ENCODE data around the gene PSTK. TPM values are rescaled to one million over a fixed set of nuclear protein-coding genes. Genes with fewer than 3 reads are reported as not detected.
A peak's percentile ranks its signal among the peaks of the same experiment; 100 is the strongest.

The PSTK gene, protein sequence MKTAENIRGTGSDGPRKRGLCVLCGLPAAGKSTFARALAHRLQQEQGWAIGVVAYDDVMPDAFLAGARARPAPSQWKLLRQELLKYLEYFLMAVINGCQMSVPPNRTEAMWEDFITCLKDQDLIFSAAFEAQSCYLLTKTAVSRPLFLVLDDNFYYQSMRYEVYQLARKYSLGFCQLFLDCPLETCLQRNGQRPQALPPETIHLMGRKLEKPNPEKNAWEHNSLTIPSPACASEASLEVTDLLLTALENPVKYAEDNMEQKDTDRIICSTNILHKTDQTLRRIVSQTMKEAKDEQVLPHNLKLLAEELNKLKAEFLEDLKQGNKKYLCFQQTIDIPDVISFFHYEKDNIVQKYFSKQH
- 9.4 TPM for total RNA-seq

DNA sequence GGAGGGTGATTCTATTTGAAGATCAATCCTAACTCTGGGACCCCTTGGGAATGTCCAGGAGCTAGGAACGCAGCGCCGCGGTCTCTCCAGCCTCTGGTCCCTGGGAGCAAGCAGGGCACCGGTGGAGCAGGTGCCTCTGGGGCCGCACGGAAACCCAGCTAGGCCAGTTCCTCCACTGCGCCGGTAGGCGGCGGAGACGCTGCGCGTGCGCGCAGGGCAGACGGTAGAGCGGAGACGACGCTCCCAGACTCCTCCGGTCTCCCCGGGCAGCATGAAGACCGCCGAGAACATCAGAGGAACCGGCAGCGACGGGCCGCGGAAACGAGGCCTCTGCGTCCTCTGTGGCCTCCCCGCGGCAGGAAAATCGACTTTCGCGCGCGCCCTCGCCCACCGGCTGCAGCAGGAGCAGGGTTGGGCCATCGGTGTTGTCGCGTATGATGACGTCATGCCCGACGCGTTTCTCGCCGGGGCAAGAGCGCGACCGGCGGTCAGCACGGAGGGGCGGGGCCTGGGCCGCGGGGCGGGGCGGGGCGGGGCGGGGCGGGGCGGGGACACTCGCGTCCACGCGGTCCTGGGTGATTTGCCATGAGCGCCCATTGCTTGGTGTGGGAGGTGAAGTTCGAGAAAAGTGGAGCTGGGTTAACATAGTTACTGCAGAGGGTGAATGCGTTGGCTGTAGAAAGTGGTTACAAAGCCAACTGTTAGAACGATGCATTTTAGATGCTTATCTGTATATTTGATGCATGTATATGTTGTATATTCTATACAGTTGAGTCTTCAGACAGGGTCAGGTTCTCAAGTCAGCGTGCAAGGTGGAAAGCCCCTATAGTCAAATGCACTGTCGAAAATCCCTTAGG, at the start of gene PSTK:
TSS of gene PSTK (plus strand) at position 193 of the 857 bp plus-strand sequence. CDS start at position 272, 79 bp downstream.
- peak; percentile 92 for DNase-seq (ENCODE audit: low spot score)

DNA sequence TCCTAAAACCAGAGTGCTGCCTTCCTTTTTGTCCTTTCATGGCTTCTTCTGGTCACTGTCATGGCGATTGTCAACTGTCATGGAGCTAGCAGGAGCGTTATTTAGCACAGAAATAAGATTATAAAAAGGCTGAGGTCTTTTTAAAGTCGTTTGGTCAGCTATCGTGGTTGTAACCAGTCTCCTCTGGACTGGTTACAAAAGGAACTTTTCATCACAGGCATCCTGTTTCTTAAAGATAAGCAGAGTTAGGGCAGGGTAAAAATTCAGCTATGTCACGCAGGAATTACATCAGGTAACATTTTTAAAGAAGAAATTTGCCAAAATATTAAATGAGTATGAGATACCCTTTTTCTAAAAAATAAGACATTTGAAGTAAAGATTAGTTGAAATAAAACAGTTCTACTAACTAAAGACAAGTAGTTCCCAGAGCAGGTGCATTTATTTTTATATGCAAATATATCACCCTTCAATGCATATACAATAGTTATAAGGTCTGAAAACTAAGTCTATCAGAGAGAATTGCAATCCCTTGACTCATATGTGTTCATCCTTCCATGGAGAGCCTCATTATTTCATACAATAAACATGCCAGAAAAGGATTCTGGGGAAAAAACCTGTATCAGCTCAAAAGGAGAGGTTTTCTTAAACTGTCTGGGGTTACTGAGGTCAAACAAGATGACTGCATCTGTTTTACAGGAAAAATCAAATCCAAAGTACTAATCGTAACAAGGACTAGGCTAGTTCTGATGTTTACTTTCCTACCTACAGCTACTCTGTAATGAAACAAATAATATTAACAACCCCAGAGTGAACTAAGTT, 48.9 kb upstream of the PSTK start:
- no peak for DNase-seq (ENCODE audit: low spot score)

DNA sequence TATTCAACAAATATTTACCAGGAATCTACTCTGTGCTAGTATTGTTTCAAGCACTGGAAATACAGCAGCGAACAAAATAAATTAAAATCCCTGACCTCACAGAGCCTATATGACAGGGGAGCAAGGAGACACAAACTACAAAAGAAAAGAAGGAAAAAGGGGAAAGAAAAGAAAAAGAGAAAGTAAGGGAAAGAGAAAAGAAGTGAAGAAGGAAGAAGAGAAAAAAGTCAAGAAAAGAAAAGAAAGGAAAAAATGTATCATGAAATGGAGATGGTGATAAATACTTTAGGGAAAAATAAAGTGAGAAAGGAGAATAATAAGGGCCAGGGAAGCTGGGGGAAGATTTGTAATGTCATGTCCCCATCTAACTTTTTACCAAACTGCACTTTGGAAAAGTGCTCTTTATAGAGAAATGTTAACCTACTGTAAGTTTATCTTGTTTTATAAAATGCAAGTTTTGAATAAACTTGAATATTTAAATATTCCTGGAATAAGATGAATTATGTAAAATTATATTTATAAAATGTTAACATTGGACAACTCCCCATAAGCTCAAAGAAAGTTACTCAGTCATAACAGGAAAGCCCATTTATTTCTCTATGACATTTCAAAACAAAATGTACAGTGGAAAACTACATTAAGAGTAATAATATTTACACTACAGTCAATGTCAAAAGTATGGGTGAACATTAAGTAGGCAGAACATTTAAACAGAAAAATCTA, 40.9 kb upstream of the PSTK start:
- no peak for DNase-seq (ENCODE audit: low spot score)

DNA sequence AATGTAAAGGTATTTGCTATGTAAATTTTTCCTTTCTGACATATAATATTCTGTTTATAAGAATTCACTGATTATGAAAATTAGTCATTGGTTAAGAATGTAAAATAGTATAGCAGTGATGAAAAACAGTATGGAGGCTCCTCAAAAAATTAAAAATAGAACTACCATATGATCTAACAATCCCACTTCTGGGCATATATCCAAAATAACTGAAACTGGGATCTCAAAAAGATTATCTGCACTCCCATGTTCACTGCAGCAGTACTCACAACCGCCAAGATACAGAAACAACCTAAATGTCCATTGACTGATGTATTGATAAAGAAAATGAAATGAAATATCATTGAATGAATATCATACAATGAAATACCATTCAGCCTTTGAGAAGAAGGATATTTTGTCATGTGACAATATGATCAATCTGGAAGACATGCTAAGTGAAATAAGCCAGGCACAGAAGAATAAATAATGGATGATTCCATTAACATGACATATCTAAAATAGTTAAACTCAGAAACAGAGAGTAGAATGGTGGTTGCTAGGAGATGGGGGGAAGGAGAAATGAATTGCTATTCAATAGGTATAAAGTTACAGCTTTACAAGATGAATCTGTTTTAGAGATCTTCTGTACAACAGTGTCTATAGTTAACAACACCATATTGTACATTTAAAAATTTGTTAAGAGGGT, 40.2 kb upstream of the PSTK start:
- DNase-seq (ENCODE audit: low spot score) = no peak

DNA sequence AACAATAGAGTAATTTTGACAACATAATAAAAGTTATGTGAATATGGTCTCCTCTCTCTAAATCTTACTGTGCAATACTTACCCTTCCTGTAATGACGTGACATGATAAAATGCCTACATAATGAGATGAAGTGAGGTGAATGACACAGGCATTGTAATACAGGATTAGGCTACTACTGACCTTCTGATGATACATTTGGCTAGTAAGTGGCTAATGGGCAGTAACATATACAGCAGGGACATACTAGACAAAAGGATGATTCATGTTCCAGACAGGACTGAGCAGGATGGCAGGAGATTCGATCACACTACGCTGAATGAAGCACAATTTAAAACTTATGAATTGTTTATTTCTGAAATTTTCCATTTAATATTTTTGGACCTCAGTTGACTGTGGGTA, 30.9 kb upstream of the PSTK start:
- DNase-seq (ENCODE audit: low spot score) = no peak

DNA sequence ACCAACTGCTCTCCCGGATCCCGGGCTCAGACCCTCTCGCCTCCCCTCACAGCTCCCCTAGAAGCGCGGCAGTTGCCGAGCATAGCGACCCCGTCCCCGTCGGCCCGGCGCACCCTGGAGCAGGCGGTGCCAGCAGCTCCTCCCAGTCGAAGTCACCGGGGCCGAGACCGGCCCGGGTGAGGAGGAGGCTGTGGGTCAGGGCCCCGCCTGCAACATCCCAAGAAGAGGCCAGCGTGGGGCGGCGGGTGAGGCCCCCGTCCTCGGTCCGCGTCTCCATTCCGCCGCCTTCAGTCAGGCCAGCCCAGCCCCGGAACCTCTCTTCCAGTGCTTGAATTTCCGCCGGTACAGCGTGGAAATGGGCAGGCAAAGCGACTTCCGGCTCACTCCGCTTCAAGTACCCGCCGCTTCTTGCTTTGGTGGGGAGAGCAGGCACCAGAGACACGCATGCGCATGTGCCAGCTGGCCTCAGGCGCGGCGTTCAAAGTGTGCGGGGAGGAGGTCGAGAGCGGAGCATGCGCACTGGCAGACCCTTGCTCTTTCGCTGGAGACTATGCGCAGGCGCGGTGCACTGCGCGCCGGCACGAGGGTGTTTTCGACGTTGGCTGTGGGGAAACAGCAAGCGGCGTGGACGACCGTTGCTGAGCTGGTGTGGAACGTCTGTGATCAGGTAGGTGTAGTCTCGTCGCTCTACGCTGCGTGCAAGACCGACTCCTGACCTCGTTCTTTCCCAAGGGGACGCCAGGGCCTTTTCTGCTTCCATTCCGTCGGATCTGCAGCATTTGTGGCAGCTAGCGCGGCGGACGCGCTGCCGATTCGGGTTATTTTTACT, 26.1 kb upstream of the PSTK start, which contains the start of gene C10orf88:
TSS of gene C10orf88 (minus strand) at position 326 of the 829 bp plus-strand sequence. CDS start at position 277, 49 bp downstream.
- peak; percentile 97 for DNase-seq (ENCODE audit: low spot score)

DNA sequence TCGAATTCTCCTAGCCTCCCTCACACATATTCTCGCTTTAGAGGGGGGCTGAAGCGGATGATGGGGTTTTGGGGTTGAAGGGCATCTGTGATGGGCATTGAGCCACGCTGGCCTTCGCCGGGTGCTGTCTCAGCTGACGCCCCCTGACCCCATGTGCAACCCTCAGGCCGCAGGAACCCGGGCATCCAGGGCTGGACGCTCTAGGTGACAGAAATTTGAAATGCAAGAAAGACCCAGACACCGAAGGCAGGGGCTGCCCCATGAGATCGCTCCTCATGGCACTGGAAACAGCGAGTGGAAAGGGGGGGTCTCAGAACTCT, 25.5 kb upstream of the PSTK start:
- DNase-seq (ENCODE audit: low spot score) = no peak

DNA sequence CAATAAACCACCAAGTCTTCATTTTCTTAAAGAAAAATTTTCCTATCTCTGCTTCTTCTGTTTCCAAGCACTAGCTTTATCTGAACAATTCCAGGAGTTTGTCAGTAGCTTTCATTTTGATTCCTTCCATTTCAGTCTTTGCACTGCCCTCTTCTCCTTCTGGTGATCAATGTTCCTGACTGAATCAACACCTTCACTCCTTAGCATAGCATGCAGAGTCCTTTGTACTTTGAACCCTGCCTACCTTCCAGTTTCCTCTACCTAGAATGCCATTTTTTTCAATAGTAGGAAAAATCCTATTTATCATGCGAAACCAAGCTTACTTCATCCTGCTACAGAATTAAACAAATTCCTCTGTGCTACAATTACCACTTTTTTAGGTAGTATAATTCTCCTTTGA, 24.3 kb upstream of the PSTK start:
- DNase-seq (ENCODE audit: low spot score) = peak; percentile 30

DNA sequence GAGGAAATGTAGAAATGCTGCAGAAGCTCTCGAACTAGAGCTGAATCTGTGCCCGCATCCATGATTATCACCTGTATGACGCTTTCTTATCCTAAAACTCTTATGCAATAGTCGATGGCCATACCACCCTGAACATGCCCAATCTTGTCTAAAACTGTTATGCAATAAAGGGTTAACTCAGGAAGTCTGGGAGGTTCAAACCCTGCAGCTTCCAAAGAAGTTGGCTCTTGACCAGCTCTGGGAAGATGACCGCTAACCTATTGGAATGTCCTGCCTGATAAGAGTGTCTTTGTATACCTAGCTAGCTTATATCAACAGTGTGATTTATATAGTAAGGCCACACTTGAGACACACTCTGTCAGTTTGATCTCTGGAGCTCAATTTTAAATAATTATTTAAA, 22.7 kb upstream of the PSTK start:
- no peak for DNase-seq (ENCODE audit: low spot score)

DNA sequence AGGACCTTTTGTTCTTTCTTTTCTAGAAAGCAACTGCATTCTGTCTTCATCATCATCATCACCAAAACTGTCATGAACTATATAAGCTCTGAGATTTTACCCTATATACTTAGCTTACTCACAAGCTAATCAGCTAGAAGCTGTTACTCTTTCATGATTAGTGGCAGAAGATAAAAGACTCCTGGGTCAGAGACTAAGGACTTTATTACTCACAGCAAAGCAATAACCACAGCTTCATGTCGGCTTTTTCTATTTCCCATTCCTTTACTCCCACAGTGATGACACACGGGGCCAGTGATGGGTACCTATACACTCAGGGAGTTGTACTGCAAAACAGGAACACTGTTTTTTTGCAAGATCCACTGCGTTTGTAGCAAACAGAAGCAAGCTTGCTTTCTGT, 17.8 kb upstream of the PSTK start:
- DNase-seq (ENCODE audit: low spot score) = no peak

DNA sequence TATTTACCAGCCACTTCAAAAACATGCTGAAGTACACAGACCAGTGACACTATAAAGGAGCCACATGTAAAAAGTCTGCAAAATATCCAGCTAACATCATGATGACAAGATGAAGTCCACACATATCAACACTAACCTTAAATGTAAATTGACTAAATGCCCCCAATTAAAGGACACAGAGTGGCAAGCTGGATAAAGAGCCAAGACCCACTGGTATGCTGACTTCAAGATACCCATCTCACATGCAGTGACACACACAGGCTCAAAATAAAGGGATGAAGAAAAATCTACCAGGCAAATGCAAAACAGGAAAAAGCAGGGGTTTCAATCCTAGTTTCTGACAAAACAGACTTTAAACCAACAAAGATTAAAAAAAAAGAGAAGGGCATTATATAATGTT, 13.3 kb upstream of the PSTK start:
- DNase-seq (ENCODE audit: low spot score) = no peak

DNA sequence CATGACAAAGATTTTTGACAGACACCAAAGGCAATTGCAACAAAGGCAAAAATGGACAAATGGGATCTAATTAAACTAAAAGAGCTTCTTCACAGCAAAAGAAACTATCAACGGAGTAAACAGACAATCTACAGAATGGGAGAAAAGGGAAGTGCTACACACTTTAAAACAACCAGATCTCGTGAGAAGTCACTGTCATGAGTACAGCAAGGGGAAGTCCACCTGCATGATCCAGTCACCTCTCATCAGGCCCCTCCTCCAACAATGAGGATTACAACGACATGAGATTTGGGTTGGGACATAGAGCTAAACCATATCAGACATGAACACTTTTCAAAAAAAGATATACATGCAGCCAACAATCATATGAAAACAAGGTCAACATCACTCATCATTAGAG, 11.5 kb upstream of the PSTK start:
- DNase-seq (ENCODE audit: low spot score) = no peak

DNA sequence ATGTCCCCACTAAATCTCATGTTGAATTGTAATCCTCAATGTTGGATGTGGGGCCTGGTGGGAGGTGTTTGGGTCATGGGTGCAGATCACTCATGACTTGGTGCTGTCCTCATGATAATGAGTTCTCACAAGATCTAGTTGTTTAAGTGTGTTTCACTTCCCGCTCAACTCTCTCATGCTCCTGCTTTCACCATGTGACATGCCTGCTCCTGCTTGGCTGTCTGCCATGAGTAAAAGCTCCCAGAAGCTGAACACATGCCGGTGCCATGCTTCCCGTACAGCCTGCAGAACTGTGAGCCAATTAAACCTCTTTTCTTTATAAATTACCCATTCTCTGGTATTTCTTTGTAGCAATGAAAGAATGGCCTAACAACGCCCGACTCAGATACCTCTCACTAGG, 6.2 kb upstream of the PSTK start:
- DNase-seq (ENCODE audit: low spot score) = peak; percentile 24

DNA sequence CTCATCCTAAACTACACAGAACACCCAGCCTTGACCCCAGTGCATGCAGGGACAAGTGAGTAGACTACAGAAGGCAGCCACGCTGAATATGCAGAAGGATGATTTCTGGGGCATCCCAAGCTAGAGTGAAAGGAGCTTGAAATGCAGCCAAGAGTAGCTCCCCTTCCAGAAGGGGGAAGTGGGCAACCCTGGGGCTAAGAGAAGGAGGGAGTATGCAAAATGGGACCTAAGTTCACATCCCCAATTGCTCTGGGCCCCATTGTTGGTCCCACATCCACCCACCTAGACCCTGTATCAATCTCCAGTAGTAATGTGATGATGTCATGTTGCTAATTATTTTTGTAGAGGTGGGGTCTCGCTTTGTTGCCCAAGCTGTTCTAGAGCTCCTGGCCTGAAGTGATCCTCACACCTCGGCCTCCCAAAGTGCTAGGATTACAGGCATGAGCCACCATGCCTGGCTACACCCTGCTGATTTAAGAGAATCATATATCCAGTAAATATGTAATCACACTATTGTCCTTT, 5.6 kb upstream of the PSTK start:
- DNase-seq (ENCODE audit: low spot score) = no peak

DNA sequence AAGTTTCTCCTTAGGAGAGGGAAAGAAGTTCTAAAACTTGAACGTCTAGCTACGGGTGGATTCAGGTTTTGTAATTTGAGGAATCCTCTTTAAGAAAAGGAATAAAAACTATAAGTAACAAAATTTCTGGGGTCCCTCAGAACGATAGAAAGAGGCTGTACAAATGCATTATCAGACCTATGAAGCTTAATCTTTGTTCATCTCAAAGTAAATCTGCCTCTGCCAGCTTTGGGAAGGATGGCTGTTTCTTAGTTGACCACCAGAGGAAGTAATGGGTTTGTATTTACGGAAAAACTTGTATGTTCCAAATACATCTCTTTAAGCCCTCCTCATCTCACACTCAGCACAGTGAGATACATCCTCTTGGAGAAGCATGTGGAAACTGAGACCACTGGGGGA, 864 bp downstream of the PSTK start:
- no peak for DNase-seq (ENCODE audit: low spot score)

DNA sequence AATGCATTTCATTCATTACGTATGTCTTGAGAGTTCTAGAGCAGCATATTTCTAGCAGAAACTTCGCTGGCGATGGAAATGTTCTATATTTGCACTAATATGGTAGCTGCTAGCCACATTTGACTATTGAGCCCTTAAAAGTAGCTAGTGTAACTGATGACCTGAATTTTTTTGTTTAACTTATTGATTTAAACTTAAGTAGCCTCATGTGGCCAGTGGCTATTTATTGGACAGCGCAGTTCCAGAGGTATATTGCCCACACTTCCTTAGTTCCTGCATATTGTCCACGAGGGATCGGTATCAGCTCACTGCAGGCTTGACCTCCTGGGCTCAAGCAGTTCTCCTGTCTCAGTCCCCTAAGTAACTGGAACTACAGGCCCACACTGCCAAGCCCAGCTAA, 3.7 kb downstream of the PSTK start:
- no peak for DNase-seq (ENCODE audit: low spot score)

DNA sequence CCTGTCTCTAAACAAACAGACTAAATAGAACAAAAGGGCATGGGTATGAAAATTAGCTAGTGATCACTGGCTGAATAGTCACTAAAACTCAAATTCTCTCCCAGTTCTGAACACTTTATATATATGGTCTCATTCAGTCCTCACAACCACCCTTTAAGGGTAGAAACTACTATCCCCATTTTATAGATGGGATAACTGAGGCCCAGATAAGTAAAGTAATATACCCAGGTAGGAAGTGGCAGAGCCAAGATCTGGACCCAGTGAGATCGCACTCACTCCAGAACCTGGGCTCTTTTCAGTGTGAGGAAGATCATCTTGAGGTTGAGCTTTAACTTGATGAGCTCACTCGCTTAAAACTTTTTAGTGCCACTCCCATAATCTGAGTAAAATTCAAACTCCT, 4.5 kb downstream of the PSTK start:
- DNase-seq (ENCODE audit: low spot score) = no peak

DNA sequence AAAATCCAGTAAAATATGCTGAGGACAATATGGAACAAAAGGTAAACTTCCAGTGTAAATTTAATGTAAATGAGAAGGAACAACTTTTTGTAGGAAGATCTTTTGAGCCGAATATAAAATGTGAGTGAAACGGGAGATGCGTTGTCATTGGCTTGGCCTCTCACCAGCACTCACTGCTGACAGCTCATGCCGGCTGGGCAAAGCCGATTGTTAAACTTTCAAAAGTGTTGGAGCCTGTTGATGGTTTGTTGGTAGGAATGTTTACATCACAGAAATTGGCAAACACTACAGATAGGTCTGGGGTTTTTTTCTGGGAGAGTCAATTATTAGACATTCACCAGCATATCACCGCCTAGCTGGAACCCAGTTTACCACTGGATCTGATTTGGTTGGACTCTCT, 6.1 kb downstream of the PSTK start:
- no peak for DNase-seq (ENCODE audit: low spot score)

DNA sequence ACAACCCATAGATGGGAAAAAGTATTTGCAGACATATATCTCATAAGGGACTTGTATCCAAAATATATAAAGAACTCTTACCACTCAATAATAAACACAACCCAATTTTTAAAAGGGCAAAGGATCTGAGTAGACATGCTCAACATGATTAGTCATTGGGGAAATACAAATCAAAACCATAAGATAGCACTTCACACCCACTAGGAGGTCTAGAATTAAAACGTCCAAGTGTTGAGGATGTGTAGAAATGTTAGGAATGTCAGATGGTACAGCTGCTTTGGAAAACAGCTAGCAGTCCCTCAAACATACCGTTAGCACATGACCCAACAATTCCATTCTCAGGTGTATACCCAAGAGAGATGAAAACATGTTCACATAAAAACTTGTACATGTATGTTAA, 8.3 kb downstream of the PSTK start:
- DNase-seq (ENCODE audit: low spot score) = no peak

DNA sequence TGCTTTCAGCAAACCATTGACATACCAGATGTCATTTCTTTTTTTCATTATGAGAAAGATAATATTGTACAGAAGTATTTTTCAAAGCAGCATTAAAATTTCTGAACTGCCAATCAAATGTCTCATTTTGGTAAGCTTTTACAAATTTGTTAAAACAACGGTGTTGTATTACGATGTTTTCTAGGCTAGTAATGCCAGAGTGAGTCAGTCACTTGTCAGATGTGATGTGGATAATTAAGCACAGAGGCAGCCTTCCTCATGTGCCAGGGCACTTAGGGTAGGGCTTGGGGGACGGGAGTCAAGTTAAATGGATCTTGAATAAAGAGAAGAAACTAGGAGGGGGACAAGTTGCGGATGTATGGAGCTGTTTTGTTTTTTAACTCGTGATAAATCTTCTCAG, 10.1 kb downstream of the PSTK start:
- no peak for DNase-seq (ENCODE audit: low spot score)
